Measurements from ENCODE around the gene BRME1. TPM values are rescaled to one million over a fixed set of nuclear protein-coding genes. Genes with fewer than 3 reads are reported as not detected.

BRME1 gene
- total RNA-seq, 2 donors from 2014 or later = 0.62 to 1.1 TPM

DNA sequence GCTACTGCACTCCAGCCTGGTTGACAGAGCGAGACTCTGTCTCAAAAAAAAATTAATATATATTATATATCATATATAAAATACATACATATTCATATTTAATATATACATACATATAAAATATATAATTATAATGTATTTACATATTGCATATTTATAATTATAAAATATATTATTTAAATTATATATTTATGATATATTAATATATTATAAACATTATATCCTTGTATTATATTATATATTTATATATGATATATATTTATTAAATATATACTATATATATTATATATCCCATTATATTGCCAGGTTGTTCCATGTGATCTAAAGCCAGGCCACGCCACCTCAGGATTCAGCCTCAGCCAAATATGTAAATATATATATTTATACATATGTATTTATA lies 9.7 kb downstream of the BRME1 start:
- ATAC-seq (no peak), DNase-seq (no peak)
- intact Hi-C loops (cut with DNase I) = no loop called here

DNA sequence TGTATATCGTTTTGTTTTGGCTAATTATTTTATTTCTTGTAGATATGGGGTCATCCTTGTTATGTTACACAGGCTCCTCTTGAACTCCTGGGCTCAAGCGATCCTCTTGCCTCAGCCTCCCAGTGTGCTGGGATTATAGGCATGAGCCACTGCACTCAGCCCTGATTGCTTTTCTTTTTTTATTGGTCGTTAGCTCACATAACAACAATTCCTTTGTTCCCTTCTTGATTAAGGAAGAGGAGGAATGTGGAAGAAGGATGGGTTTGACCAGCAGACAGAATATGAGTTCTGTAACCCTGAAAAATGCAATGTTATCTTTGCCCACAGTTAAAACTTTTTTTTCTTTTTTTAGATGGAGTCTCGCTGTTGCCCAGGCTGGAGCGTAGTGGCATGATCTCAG lies 11.4 kb downstream of the BRME1 start:
- intact Hi-C loops (cut with DNase I) = no loop called here
- no peak for ATAC-seq
- DNase-seq = no peak

DNA sequence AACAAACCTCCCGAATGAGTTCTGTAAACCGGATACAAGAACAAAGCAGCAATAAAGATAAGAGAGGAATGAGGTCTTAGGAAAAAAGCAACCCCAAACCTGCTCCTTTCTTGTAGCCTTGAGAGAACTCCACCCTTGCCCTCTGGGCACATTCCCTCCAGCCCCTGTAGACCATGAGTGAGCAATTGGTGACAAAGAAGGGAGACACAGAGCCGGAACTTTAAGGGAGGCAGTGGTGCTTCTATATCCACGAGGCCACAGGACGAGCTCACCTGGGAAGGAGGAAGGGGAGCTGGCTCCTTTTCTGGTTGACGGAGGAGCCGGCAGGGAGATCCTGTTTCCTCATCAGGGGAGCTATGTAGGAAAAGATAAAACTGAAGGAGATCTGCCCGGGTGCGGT lies 13.0 kb downstream of the BRME1 start:
- intact Hi-C loops (cut with DNase I) = no loop called here
- DNase-seq = no peak
- no peak for ATAC-seq

DNA sequence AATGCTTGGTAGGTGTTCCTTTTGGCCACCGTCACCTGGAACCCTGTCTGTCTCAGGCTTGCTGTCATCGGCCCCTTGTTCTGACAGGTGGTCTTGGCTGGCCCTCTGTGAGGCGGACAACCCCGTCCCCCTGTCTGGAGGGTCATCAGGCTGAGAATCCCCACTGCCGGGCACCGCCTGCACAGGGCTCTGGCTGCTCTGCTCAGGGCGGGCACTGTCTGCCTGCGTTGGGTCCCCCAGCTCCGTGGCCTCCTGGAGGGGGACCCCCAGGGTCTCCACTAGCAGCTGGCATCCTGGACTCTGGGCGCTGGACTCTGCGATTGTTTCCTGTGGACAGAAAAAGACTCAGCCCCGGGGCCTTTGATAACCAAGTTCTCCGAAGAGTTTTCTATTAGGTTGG lies 15.8 kb downstream of the BRME1 start:
- intact Hi-C loops (cut with DNase I) = no loop called here
- ATAC-seq (no peak), DNase-seq (no peak)

DNA sequence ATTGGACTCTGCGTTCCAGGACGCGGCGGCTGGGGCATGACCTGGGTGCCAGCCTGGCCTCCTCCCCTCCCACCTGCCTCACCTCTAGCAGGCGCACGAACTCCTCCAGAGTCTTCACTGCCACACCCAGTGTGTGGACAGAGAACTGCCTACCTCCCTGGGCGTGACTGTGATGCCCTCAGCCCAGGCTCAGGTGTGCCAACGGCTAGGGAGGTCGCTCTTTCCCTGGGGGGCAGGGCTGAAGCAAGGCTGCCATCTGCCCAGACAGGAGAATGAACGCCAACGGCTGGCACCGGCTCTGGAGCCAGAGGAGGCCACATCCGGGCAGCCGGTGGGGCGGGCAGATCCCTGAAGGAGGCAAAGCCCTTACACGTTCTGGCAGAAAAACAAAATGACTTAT lies 17.6 kb downstream of the BRME1 start:
- DNase-seq (no peak), ATAC-seq (no peak)
- intact Hi-C loops (cut with DNase I) = loop anchor here in 1 of 2 donors (5.0 kb wide), 1 partner anchor 164 kb away; no protein-coding TSS in a partner anchor

DNA sequence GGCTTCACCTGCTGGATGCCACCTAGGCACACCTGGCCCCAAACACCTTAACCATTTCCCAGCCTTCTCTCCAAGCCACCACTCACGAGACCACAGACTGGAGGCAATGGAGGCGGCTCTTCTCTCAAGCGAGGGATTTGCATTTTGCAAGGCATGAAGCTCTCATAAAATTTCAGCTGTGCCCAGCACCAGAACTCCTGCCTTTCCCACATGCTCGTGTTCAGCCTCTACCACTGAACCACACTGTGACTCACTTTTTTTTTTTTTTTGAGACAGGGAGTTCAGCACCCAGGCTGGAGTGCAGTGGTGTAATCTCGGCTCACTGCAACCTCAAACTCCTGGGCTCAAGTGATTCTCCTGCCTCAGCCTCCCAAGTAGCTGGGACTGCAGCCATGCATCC lies 18.4 kb downstream of the BRME1 start:
- intact Hi-C loops (cut with DNase I) = loop anchor here in 1 of 2 donors (5.0 kb wide), 1 partner anchor 165 kb away; no protein-coding TSS in a partner anchor
- no peak for DNase-seq
- no peak for ATAC-seq

DNA sequence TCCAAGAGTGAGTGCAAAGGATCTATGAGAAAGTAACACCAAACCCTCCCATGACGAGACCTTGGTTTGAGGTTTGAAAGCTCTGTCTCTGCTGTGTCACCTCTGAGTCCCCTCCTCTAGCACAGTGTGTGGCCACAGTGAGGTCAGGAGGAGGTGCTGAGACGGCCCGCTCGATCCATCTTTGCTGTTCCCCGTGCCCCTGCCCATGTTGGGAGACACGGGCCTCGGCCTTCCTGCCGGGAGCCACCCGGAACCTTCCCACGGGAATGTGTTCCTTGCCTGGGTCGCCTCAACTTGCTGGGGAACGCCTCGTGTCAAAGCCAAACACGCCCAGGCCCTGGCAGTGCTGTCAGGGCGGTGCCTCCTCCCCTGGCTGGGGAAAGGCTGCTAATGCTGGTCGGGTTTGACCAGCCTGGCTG lies 18.9 kb downstream of the BRME1 start:
- DNase-seq = no peak
- intact Hi-C loops (cut with DNase I) = loop anchor here in 1 of 2 donors (5.0 kb wide), 1 partner anchor 165 kb away; no protein-coding TSS in a partner anchor
- no peak for ATAC-seq

DNA sequence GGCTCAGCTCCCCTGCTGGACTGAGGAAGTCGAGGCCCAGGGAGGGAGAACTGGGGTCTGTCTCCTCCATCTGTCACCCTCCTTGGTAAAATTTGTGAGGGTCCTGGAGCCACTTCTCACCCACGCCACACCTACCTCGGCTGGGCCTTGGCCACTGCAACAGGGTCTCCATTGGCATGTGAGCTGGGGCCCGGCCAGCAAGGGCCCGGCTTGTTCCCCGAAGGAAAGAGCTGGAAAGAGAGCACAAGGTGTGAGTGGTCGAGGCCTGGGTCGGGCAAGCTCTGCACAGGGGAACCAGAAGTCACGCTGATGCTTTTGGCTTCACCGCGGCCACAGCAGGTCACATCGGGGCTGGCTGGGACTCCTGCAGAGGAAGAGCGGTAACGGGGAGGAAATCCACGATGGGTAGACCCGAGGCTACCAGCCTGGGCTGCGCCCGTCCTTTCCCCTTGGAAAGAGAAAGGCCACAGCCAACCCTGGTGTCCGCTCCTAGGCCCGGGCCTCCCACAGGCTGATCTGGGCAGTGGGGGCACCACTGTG lies 20.0 kb downstream of the BRME1 start:
- intact Hi-C loops (cut with DNase I) = loop anchor here in 1 of 2 donors (5.0 kb wide), 1 partner anchor 166 kb away; no protein-coding TSS in a partner anchor
- DNase-seq (no peak), ATAC-seq (no peak)

DNA sequence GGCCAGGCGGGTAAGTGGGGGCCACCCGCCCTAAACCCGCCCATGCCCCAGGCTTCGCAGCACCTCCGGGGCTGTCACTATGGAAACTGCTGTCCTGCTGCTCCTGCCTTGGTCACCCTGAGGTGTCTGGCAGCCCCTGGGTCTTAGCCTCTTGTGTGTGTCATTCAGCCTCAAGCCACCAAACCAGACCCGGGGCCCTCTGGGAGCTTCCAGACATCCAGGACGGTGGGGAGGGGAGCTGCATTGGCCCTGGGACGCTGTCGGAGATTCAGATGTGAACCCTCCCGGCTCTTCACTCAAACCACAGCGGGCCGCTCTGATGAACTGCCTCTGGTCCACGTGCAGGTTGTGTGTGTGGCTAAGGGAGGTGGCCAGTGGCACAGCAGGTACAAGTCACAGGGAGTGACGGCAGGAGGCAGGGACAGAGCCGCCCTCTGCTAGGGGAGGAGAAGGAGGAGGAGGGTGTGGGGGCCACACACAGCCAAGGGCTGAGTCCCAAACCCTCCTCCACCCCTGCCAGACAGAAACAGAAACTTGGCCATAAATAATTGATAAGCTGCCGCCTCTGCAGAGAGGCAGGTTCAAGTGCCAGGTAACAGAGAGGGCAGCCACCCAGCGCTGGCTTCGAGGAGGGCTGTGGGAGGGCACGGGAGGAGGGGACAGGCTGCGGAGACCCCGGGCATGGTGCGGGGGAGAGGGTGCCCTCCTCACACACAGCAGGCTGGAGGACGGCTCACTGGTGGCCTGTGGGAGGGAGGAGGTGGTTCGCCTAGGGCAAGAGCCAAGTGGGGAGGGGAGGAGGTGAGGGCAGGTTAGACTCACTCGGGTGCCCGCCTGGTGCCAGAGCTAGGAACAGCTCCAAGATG lies 21.0 kb downstream of the BRME1 start:
- no peak for ATAC-seq
- intact Hi-C loops (cut with DNase I) = loop anchor here (5.0 kb wide), 3 partner anchors 72 to 187 kb away; partner anchors contain the start of gene MISP3 (in 1 of the 2)

DNA sequence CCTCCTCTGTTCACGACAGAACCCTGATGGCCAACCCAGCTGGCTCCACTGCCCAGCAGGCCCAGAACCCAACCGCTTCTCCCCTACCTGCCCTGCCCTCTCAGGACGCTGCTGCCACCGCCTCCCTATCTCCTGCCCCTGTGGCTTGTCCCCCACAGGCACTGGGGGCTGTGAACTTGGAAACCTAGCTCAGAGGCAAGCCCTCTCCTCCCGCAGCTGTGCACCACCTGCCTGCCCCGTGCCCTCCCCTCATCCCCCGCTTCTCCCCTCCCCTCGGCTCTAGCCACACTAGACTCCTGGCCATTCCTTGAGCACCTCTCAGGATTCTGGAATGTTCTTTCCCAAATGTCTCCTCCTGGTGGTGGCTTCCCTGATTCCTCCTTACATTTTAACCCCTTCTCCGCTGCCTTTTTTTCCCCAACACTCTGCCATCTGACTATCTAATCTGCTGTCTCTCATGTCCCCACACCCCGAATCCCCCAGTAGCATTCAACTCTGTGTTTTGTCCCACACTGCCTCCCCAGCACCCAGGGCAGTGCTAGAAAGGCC lies 22.3 kb downstream of the BRME1 start:
- ATAC-seq = no peak
- intact Hi-C loops (cut with DNase I) = loop anchor here (5.0 kb wide), 2 partner anchors 74 to 189 kb away; partner anchors contain the start of gene MISP3 (in 1 of the 2)
- no peak for DNase-seq

More for the DNA sequence above, 21.0 kb downstream of the BRME1 start:
- no peak for DNase-seq

DNA sequence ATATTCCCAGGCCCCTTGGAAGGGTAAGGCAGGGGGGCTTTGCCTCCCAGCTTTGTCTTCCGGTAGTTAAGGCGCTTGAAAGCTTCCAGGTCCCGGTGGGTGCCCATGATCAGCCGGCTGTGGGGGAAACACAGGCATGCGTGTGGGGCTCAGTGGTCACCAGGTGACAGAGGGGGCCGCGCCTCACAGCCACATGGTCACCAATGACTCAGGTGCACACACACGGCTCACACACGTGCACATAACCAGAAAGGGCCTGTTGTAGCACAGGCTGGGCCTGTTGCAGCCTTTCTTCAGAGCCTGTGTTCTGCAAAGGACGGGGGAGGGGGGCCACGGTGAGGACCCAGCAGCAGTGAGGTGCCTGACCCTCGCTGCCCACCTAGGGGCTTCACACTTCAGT lies 23.1 kb downstream of the BRME1 start:
- intact Hi-C loops (cut with DNase I) = loop anchor here (5.0 kb wide), 2 partner anchors 74 to 189 kb away; partner anchors contain the start of gene MISP3 (in 1 of the 2)

DNA sequence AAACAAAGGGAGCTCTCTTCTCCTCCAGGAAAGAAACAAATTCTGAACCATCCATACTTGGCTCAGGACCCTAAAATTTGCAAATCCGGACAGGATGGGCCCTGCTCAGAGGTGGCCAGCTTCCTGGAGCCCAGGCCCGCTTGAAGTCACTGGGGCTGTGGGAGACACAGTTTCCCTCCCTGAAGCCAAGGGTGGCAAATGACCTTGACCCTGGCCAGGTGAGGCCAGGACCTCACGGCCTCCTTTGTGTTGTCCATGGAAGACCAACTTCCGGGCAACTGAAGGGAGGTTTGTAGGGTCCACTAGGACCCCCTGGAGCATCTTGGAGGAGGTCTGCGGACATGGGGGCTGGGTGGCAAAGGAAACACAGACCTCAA lies 23.5 kb downstream of the BRME1 start:
- DNase-seq (no peak), ATAC-seq (no peak)
- intact Hi-C loops (cut with DNase I) = loop anchor here (5.0 kb wide), 2 partner anchors 75 to 190 kb away; partner anchors contain the start of gene MISP3 (in 1 of the 2)

More for the DNA sequence above, 23.1 kb downstream of the BRME1 start:
- DNase-seq (no peak), ATAC-seq (no peak)

DNA sequence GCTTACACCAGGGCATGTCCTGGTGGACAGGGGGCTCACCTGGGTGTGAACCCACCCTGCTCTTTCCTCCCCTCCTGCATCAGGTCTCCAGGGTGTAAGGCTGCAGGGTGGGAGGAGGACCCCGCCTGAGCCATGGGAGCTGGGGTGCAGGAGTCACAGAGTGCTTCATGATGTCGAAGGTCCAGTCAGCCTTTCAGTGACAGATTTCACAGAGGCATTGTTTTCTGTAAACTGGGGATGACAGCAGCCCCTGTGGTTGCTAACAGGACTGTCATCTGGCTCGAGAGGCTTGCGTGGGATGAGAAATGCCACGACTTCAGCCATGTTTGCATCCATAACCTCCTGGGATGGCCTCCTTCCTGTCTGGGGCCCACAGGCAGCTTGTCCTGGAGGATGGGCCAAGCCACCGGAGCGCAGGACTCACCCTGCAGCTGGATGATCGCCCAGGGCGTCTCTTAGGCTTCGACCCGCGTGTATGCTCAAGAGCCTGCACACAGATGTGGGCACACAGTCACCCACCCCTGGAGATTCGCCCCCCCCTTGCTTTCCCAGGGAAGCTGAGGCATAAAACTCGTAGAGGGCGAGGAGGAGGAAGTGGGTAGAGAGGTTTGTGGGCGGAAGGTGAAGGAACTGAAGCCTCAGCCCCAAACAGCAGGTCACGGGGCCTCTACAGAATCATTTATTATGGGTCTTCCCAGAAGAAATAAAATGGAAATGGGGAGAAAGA lies 24.1 kb downstream of the BRME1 start:
- DNase-seq = no peak
- intact Hi-C loops (cut with DNase I) = loop anchor here (2.0 to 5.0 kb wide), 3 partner anchors 75 to 193 kb away; partner anchors contain the start of gene MISP3 (in 1 of the 2)

DNA sequence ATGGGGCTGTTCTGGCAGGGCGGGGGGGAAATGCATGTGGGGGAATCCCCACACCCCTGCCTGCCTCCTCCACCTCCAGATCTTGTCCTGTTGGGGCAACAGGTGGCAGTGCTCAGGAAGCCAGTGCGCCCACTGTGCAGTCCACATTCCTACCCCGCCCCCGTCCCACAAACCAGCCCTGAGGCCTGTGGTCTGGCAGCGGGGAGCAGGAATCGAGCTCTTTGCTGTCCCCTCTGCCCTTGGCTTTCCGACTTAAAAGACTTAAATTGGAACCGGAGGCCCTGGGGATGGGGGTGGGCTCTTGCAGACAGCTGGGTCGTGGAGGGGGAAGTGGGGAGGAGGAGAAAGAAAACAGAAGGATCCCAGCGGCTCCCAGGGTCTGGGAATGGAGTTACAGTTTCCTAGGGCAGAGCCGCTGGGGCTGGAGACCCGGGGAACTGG lies 24.6 kb downstream of the BRME1 start:
- intact Hi-C loops (cut with DNase I) = loop anchor here (2.0 to 5.0 kb wide), 3 partner anchors 76 to 194 kb away; partner anchors contain the start of gene MISP3 (in 1 of the 2)
- DNase-seq = no peak
- peak in 1 of 2 donors; percentile 6 for ATAC-seq

More for the DNA sequence above, 24.1 kb downstream of the BRME1 start:
- ATAC-seq = peak in 1 of 2 donors; percentile 3

DNA sequence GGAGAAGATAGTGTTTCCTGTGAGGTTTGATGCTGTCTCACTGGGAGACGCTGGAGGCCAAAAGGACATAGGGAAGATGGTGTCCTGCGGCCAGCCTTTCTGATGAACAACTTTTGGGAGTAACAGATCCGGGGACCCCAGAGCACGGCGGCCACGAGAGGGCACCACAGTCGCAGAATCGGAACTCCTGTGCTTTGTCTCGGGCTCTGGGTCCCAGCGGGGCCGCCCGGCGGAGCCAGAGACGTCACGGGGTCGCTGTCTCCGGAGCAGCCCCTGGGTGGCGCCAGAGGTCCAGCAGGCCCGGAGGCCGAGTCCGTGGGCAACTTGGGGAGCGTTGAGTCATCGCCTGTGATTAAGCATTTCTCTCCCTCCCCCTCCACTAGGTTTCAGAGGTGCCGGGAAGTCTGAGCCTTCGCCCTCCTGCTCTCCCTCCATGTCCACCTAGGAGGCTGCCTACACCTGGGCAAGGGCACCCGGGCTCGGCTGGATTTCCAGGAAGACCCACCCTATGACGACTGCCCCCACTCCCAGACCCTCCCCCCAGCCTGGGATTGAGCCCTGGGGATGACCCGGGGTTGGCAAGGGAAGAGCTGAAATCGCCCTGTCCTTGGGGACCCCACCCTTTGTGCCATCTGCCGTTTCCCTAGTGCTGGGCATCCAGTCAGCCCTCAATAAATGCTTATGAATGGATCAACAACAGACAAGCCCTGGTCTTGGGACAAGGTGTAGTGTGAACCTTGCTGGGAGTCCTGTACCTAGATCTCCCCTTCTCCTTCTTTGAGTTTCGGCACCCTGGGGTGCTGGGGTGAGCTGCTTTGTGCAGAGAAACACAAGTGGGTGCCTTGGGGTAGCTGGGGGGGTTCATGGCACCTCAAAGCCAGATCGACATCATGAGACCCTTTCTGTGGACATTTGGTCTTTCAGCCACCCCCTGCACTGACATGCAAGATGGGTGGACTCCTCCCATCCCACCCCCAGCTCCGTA lies 25.6 kb downstream of the BRME1 start:
- intact Hi-C loops (cut with DNase I) = loop anchor here (2.0 to 5.0 kb wide), 3 partner anchors 77 to 194 kb away; partner anchors contain the start of gene MISP3 (in 1 of the 2)
- ATAC-seq (peak; percentile 96), DNase-seq (peak; percentile 99)

DNA sequence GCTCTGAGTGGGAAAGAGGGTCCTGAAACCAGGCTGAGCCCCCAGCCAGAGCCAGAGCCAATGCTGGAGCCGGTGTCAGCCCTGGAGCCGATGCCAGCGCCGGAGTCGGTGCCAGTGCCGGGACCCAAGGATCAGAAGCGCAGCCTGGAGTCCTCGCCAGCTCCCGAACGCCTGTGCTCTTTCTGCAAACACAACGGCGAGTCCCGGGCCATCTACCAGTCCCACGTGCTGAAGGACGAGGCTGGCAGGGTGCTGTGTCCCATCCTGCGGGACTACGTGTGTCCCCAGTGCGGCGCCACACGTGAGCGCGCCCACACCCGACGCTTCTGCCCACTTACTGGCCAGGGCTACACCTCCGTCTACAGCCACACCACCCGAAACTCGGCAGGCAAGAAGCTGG lies 28.6 kb downstream of the BRME1 start:
- intact Hi-C loops (cut with DNase I) = no loop called here
- ATAC-seq (no peak), DNase-seq (no peak)

DNA sequence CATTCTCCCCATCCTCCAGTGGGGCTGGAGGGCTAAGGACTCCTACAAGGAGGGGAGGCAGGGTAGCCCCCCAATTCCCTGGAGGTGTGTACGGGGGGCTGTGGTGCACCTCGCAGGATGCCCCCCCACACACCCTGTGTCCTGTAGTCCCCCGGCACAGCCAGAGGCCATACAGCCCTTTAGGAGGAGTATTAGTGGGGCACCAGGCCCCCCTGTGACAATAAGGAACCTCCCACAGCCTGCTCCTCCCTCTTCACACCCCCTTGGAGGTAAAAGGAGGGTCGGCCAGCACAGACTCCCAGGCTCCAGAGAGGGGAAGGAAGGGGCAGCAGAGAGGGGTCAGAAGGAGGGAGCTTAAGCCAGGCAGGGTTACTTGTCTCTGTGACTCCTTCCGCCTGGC lies 29.1 kb downstream of the BRME1 start, which contains the start of gene NANOS3:
TSS of gene NANOS3 (plus strand) at position 301 of the 400 bp plus-strand sequence. CDS start 115 bp downstream, outside the sequence.
- intact Hi-C loops (cut with DNase I) = no loop called here
- no peak for DNase-seq
- ATAC-seq = no peak

Measured in left cardiac atrium (tissue), 4 donors.